HG03064 (cell line): ENCODE data around the gene HPX.
A peak's percentile ranks its signal among the peaks of the same experiment; 100 is the strongest.
"Not testable (repeated sequence)": the region's sequence is repeated elsewhere in the genome, so short reads cannot be mapped to it uniquely, and the experiment has no call there.

Experiments used
- ATAC-seq: cut with Tn5 transposase; IDR thresholded peaks from one replicate; pipeline ENCODE4 v1.9.1; 2021; ENCODE audit warnings: low read depth; ENCODE audit not compliant: unreplicated experiment

HPX gene

DNA sequence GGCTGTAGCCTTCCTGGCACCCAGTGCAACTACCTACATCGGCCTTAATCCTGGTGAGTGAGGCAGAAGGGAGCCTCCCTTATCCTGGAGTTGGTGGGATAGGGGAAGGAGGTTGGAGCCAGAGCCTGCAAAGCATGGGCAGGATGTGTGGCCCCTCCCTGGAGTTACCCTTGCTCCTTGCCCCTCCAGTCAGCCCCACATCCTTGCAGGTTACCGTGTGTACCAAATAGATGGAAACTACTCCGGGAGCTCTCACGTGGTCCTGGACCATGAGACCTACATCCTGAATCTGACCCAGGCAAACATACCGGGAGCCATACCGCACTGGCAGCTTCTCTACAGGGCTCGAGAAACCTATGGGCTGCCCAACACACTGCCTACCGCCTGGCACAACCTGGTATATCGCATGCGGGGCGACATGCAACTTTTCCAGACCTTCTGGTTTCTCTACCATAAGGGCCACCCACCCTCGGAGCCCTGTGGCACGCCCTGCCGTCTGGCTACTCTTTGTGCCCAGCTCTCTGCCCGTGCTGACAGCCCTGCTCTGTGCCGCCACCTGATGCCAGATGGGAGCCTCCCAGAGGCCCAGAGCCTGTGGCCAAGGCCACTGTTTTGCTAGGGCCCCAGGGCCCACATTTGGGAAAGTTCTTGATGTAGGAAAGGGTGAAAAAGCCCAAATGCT is 46.7 kb downstream of the HPX start:
- ATAC-seq = no peak

DNA sequence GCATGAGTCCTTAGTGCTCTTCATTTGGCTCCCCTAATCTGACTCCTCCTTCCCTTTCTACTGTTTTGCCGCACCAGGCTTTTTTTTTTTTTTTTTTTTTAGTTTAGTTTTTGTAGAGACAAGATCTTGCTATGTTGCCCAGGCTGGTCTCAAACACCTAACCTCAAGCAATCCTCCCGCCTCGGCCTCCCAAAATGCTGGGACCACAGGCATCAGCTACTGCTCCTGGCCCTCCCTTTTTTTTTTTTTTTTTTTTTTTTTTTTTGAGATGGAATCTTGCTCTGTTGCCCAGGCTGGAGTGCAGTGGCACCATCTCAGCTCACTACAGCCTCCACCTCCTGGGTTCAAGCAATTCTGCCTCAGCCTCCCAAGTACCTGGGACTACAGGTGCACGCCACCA is 48.5 kb downstream of the HPX start:
- not testable (repeated sequence) for ATAC-seq

DNA sequence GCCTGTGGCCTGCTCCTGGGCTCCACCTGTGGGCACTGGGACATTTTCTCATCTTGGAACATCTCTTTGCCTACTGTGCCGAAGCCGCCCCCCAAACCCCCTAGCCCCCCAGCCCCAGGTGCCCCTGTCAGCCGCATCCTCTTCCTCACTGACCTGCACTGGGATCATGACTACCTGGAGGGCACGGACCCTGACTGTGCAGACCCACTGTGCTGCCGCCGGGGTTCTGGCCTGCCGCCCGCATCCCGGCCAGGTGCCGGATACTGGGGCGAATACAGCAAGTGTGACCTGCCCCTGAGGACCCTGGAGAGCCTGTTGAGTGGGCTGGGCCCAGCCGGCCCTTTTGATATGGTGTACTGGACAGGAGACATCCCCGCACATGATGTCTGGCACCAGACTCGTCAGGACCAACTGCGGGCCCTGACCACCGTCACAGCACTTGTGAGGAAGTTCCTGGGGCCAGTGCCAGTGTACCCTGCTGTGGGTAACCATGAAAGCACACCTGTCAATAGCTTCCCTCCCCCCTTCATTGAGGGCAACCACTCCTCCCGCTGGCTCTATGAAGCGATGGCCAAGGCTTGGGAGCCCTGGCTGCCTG is 49.2 kb downstream of the HPX start:
- ATAC-seq = no peak

DNA sequence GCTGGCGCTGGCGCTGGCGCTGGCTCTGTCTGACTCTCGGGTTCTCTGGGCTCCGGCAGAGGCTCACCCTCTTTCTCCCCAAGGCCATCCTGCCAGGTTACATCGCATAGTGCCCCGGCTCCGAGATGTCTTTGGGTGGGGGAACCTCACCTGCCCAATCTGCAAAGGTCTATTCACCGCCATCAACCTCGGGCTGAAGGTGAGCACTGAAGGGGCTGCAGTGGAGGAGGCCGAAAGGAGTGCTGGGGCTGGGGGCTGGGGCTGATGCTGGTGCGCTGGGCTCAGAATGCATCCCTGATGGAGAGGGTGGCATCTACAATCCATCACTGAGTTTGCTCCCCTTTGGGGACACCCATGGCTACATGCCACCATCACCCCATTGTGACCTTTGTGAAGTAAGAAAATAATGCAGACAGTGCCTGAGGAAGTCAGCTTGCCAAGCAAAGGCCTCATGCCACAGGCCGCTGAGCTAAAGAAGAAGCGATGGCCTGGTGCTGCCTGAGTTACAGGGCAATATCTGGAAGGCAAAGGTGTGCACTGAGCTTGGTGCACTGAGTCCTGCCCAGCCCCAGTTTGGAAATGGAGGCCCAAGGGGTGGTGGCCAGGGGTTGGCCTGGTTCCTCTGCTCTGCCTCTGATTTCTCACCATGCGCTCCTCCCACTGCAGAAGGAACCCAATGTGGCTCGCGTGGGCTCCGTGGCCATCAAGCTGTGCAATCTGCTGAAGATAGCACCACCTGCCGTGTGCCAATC is 49.9 kb downstream of the HPX start:
- no peak for ATAC-seq

DNA sequence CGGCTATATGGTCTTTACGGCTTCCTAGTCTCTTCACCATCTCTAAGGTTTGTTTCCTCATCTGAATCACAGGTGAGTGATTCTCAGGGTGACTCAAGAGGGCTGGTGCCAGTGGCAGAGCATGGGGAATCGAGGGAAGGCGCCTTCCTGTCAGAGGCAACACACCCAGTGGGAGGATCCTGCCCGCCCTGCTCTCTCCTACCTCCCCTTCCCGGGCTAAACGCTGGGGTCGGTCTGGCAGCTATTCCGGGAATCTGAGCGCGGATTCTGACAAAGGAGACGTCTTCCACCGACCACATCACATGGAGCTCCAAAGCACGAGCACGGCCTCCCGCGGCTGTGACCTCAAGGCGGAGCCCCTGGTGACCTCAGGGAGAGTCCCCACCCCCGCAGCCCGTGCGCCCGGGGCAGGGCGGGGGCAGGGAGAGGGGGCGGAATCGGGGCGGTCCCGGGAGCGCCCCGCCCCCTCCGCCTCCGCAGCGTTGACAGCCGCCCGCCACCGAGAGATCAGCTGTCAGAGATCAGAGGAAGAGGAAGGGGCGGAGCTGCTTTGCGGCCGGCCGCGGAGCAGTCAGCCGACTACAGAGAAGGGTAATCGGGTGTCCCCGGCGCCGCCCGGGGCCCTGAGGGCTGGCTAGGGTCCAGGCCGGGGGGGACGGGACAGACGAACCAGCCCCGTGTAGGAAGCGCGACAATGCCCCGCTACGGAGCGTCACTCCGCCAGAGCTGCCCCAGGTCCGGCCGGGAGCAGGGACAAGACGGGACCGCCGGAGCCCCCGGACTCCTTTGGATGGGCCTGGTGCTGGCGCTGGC is 50.7 kb downstream of the HPX start, which contains the start of gene SMPD1:
TSS of gene SMPD1 (plus strand) at position 570 of the 813 bp plus-strand sequence. CDS start at position 695, 125 bp downstream.
- peak; percentile 99 for ATAC-seq

DNA sequence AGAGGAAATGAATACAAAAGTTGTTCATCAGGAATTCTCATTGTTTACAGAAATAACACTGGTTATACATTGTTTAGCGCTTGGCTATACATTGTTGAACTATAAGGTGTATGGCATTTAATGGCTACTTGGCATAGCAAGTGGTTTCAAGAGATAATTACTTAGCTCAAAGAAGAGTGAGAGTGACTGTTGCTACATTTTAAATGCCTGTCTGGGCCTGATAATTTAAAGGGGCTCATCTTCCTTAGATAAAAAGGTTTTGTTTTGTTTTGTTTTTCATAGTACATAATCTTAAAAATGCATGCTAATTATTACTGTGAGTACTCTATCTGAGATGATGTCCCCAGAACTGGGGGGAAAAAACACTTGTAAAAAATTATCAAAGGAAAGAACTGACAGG is 52.0 kb downstream of the HPX start:
- ATAC-seq = no peak

DNA sequence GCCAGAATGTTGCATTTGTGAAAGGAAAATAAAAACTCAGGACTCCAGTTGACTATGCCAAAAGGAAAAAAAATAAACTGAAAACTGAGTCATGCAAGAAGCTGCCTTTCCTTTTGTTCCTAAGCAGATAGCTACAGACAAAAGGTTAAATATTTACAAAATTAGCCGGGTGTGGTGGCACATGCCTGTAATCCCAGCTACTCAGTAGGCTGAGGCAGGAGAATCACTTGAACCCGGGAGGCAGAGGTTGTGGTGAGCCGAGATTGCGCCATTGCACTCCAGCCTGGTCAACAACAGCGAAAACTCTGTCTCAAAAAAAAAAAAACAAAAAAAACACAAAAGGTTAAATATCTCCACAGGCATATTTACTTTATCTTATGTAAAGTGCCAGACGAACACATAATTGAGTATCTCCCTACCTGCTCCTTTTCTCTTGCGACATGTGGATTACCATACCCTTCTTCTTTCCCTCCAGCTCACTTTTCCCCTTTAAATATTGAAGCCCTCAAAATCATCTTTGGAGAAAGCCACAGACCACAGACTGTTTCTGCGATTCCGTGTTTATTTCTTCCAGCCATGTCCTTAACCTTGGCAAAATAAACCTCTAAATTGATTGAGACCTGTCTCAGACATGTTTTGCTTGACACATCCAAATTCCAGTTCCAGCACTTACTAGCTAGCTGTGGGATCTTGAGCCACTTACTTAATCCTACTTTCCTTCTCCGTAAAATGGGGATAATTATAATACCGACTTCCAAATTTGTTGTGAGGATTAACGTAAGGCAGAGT is 52.8 kb downstream of the HPX start:
- no peak for ATAC-seq

DNA sequence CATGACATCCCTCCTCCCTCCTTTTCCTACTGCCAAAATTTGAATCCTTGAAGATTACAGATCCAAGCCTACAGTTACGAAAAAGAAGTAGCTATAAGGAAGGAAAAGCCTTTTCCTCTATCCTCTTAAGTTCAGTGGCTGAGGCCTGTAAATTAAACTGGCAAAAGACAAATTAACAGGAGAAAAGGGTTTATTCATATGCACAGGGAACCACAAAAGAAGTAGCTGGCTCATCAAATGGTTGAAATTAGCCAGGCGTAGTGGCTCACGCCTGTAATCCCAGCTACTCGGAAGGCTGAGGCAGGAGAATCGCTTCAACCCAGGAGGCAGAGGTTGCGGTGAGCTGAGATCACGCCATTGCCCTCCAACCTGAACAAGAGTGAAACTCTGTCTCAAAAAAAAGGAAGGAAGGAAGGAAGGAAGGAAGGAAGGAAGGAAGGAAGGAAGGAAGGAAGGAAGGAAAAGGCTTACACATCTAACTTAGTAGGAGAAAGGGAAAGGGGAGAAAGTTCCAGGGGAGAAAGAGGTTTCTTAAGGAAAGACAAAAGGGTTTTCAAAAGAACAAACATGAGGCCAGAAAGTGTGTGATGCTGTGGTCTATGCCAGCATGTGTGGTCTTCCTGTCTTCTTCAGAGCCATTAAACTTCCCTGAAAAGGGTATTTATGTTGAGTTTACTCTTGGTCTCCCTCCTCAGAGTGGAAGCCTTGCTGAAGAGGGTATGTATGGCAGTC is 55.6 kb downstream of the HPX start:
- ATAC-seq = no peak
